ENCODE measurements around the gene ITPR2.

GRCh38 chr12:26871985-26872384 lies 39.0 kb upstream of the ITPR2 start:
- TF ChIP-seq, protein P1, sequence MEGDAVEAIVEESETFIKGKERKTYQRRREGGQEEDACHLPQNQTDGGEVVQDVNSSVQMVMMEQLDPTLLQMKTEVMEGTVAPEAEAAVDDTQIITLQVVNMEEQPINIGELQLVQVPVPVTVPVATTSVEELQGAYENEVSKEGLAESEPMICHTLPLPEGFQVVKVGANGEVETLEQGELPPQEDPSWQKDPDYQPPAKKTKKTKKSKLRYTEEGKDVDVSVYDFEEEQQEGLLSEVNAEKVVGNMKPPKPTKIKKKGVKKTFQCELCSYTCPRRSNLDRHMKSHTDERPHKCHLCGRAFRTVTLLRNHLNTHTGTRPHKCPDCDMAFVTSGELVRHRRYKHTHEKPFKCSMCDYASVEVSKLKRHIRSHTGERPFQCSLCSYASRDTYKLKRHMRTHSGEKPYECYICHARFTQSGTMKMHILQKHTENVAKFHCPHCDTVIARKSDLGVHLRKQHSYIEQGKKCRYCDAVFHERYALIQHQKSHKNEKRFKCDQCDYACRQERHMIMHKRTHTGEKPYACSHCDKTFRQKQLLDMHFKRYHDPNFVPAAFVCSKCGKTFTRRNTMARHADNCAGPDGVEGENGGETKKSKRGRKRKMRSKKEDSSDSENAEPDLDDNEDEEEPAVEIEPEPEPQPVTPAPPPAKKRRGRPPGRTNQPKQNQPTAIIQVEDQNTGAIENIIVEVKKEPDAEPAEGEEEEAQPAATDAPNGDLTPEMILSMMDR (IDR thresholded peaks at IDR 0.05): no peak
- TF ChIP-seq POLR2A (IDR thresholded peaks at IDR 0.05): no peak

Data from adrenal gland (tissue), 5 donors.